H9 (cell line): ENCODE results near the gene MTCL1. TPM values are rescaled to one million over a fixed set of nuclear protein-coding genes. Genes with fewer than 3 reads are reported as not detected.

Experiments used
- DNase-seq: peaks from one replicate; pipeline ENCODE4 v3.0.0-alpha.2; 2017
- H2AFZ ChIP-seq: one replicate; pipeline ENCODE4 v1.6.1; 2013; ENCODE audit warnings: mild to moderate bottlenecking, low read length, control low read depth, moderate library complexity
- H2AK5ac ChIP-seq: 2 replicates; pipeline ENCODE4 v1.6.1; 2013; ENCODE audit warnings: low read length, control low read depth, mixed read lengths; ENCODE audit not compliant: insufficient read length
- H2BK120ac ChIP-seq: one replicate; pipeline ENCODE4 v1.6.1; 2013; ENCODE audit warnings: low read depth, mild to moderate bottlenecking, low read length, control low read depth, inconsistent platforms; ENCODE audit not compliant: poor library complexity, severe bottlenecking
- H2BK12ac ChIP-seq: 2 replicates; pipeline ENCODE4 v1.6.1; 2013; ENCODE audit warnings: low read length, control low read depth, mixed read lengths, low read depth; ENCODE audit not compliant: insufficient read length
- H2BK15ac ChIP-seq: 2 replicates; pipeline ENCODE4 v1.6.1; 2013; ENCODE audit warnings: low read depth, low read length, control low read depth
- H2BK20ac ChIP-seq: one replicate; pipeline ENCODE4 v1.6.1; 2013; ENCODE audit warnings: low read depth, mild to moderate bottlenecking, low read length, control low read depth, inconsistent platforms; ENCODE audit not compliant: poor library complexity, severe bottlenecking
- H2BK5ac ChIP-seq: 2 replicates; pipeline ENCODE4 v1.6.1; 2013; ENCODE audit warnings: low read length, control low read depth, mixed read lengths; ENCODE audit not compliant: insufficient read length
- H3K14ac ChIP-seq: 2 replicates; pipeline ENCODE4 v1.6.1; 2013; ENCODE audit warnings: low read length, control low read depth; ENCODE audit not compliant: insufficient read depth
- H3K18ac ChIP-seq: 2 replicates; pipeline ENCODE4 v1.6.1; 2013; ENCODE audit warnings: low read depth, mild to moderate bottlenecking, mixed read lengths, low read length, control low read depth; ENCODE audit not compliant: insufficient read length
- H3K23ac ChIP-seq: 2 replicates; pipeline ENCODE4 v1.6.1; 2013; ENCODE audit warnings: low read length, control low read depth, mixed read lengths, low read depth; ENCODE audit not compliant: insufficient read length
- H3K23me2 ChIP-seq: 2 replicates; pipeline ENCODE4 v1.6.1; 2013; ENCODE audit warnings: low read depth, mild to moderate bottlenecking, mixed read lengths, low read length, control low read depth; ENCODE audit not compliant: insufficient read length, poor library complexity, severe bottlenecking
- H3K27ac ChIP-seq: 2 replicates; pipeline ENCODE4 v1.5.1; 2013; ENCODE audit warnings: low read length, control low read depth, mixed read lengths, low read depth; ENCODE audit not compliant: insufficient read length
- H3K27me3 ChIP-seq: 2 replicates; pipeline ENCODE4 v1.6.1; 2013; ENCODE audit warnings: low read length, control low read depth, inconsistent platforms; ENCODE audit not compliant: insufficient read depth
- H3K4ac ChIP-seq: 2 replicates; pipeline ENCODE4 v1.6.1; 2013; ENCODE audit warnings: low read depth, mild to moderate bottlenecking, control low read depth, inconsistent platforms, low read length, moderate library complexity
- H3K4me1 ChIP-seq: 2 replicates; pipeline ENCODE4 v1.6.1; 2013; ENCODE audit warnings: low read length, control low read depth, inconsistent platforms; ENCODE audit not compliant: insufficient read depth
- H3K4me2 ChIP-seq: 2 replicates; pipeline ENCODE4 v1.6.1; 2013; ENCODE audit warnings: low read length, control low read depth, mixed read lengths; ENCODE audit not compliant: insufficient read length, insufficient read depth
- H3K56ac ChIP-seq: 2 replicates; pipeline ENCODE4 v1.6.1; 2013; ENCODE audit warnings: low read depth, mild to moderate bottlenecking, mixed read lengths, low read length, control low read depth; ENCODE audit not compliant: insufficient read length
- H3K79me1 ChIP-seq: 2 replicates; pipeline ENCODE4 v1.6.1; 2013; ENCODE audit warnings: low read depth, mild to moderate bottlenecking, moderate library complexity, low read length, control low read depth, inconsistent platforms; ENCODE audit not compliant: insufficient read depth, poor library complexity, severe bottlenecking
- H3K79me2 ChIP-seq: 2 replicates; pipeline ENCODE4 v1.6.1; 2013; ENCODE audit warnings: low read length, control low read depth, inconsistent platforms; ENCODE audit not compliant: insufficient read depth
- H3K9ac ChIP-seq: 2 replicates; pipeline ENCODE4 v1.6.1; 2013; ENCODE audit warnings: low read length, control low read depth, mixed read lengths; ENCODE audit not compliant: insufficient read length; ENCODE audit errors: extremely low read depth
- H3K9me3 ChIP-seq: one replicate; pipeline ENCODE4 v1.6.1; 2013; ENCODE audit warnings: low read depth, low read length, inconsistent platforms; ENCODE audit not compliant: control insufficient read depth
- H3T11ph ChIP-seq: one replicate; pipeline ENCODE4 v1.6.1; 2013; ENCODE audit warnings: mild to moderate bottlenecking, low read length, control low read depth, inconsistent platforms
- H4K20me1 ChIP-seq: one replicate; pipeline ENCODE4 v1.6.1; 2013; ENCODE audit not compliant: control insufficient read depth, insufficient read length, insufficient read depth
- H4K5ac ChIP-seq: 2 replicates; pipeline ENCODE4 v1.6.1; 2013; ENCODE audit warnings: low read depth, mild to moderate bottlenecking, mixed read lengths, low read length, control low read depth; ENCODE audit not compliant: insufficient read length
- H4K8ac ChIP-seq: replicated peaks from 2 replicates; pipeline ENCODE4 v1.6.1; 2013; ENCODE audit warnings: low read length, control low read depth, mixed read lengths, low read depth; ENCODE audit not compliant: insufficient read length
- H4K91ac ChIP-seq: 2 replicates; pipeline ENCODE4 v1.6.1; 2013; ENCODE audit warnings: low read depth, mild to moderate bottlenecking, moderate library complexity, mixed read lengths, low read length, control low read depth; ENCODE audit not compliant: insufficient read length
- H3K27ac Mint-ChIP-seq, 3 experiments: 2 replicates in 2 of 3; 3 replicates in 1 of 3; pipeline ENCODE4 v1.8.0; 2020 to 2021; ENCODE audit warnings: mixed read lengths in 3 of 3, mild to moderate bottlenecking in 1 of 3, moderate library complexity in 1 of 3
- H3K27me3 Mint-ChIP-seq: 2 replicates; pipeline ENCODE4 v1.8.0; 2021; ENCODE audit warnings: low read depth, mild to moderate bottlenecking, moderate library complexity, mixed read lengths
- H3K36me3 Mint-ChIP-seq, 3 experiments: 2 replicates in 2 of 3; 3 replicates in 1 of 3; pipeline ENCODE4 v1.8.0; 2020 to 2021; ENCODE audit warnings: low read depth in 3 of 3, mixed read lengths in 3 of 3; ENCODE audit not compliant: insufficient read depth in 1 of 3
- H3K4me1 Mint-ChIP-seq, 2 experiments: 2 replicates each; pipeline ENCODE4 v1.8.0; 2020; ENCODE audit warnings: mixed read lengths in 2 of 2
- H3K4me3 Mint-ChIP-seq, 2 experiments: 2 replicates in 1 of 2; 3 replicates in 1 of 2; pipeline ENCODE4 v1.8.0; 2020 to 2021; ENCODE audit warnings: mild to moderate bottlenecking in 2 of 2, mixed read lengths in 2 of 2, moderate library complexity in 1 of 2
- H3K9me3 Mint-ChIP-seq, 2 experiments: 2 replicates in 1 of 2; 3 replicates in 1 of 2; pipeline ENCODE4 v1.8.0; 2020; ENCODE audit warnings: mild to moderate bottlenecking in 2 of 2, mixed read lengths in 2 of 2, moderate library complexity in 1 of 2
- WGBS: extraction: QIAGEN DNeasy Blood & Tissue Kit; methylation state at CpG from one replicate; pipeline ENCODE4 v1.1.7; 2013; ENCODE audit warnings: missing lambda C conversion rate, low lambda C conversion rate, mixed read lengths; ENCODE audit not compliant: insufficient read length; ENCODE audit errors: extremely low coverage; 5-methylcytosine and 5-hydroxymethylcytosine counted together
- total RNA-seq: library from RNA; stranded (reverse); gene quantifications from 2 replicates; pipeline ENCODE4 v1.2.1, GENCODE V29; 2021
- TF ChIP-seq, protein P1 (sequence below): fragments of 200-600 bp; sonication (generic); conservative IDR thresholded peaks from 3 replicates; pipeline ENCODE4 v1.8.0; 2021; ENCODE audit warnings: antibody characterized with exemption, mild to moderate bottlenecking

Gene MTCL1
- total RNA-seq, 1 experiment from 2014 or later, result 50.7 TPM

GRCh38 chr18:8816220-8816619 lies 110.9 kb downstream of the MTCL1 start:
- Mint-ChIP-seq H3K9me3 (no peaks in the 10 kb centered on the region), H3K27me3 (no peaks in the 10 kb centered on the region)
- no peaks in the 10 kb centered on the region for H3K9me3 ChIP-seq

More at GRCh38 chr18:8816220-8816619, 110.9 kb downstream of the MTCL1 start:
- Histone ChIP-seq H4K20me1 (no peaks in the 10 kb centered on the region), H3K79me1 (no peaks in the 10 kb centered on the region), H3K79me2 (no peaks in the 10 kb centered on the region), H3K23me2 (no peaks in the 10 kb centered on the region), H2BK12ac (no peak overlapping the region), H3K14ac (no peak overlapping the region), H3K4ac (no peak overlapping the region), H2BK15ac (no peak overlapping the region), H3K27ac (no peak overlapping the region), H4K91ac (no peak overlapping the region), H3K27me3 (no peaks in the 10 kb centered on the region), H3K23ac (no peak overlapping the region), H2BK120ac (no peak overlapping the region), H3T11ph (no peak overlapping the region), H3K4me1 (no peaks in the 10 kb centered on the region), H2BK20ac (no peak overlapping the region), H2AK5ac (no peak overlapping the region), H2AFZ (no peak overlapping the region), H4K8ac (no peak overlapping the region), H2BK5ac (no peak overlapping the region), H3K56ac (no peak overlapping the region), H3K18ac (no peak overlapping the region), H3K4me2 (no peak overlapping the region), H3K9ac (no peak overlapping the region), H4K5ac (no peak overlapping the region)
- WGBS, result no CpG with 5 or more reads among the region's 3 CpGs
- Mint-ChIP-seq H3K4me3 (no peak overlapping the region), H3K4me1 (peaks cover 0 to 6% of the 10 kb centered on the region in 2 experiments; a peak in 3 of 4 replicates), H3K36me3 (peaks cover 38 to 75% (median 73%) of the 10 kb centered on the region in 3 experiments; a peak in 6 of 7 replicates), H3K27ac (no peak overlapping the region)
- TF ChIP-seq, protein P1, sequence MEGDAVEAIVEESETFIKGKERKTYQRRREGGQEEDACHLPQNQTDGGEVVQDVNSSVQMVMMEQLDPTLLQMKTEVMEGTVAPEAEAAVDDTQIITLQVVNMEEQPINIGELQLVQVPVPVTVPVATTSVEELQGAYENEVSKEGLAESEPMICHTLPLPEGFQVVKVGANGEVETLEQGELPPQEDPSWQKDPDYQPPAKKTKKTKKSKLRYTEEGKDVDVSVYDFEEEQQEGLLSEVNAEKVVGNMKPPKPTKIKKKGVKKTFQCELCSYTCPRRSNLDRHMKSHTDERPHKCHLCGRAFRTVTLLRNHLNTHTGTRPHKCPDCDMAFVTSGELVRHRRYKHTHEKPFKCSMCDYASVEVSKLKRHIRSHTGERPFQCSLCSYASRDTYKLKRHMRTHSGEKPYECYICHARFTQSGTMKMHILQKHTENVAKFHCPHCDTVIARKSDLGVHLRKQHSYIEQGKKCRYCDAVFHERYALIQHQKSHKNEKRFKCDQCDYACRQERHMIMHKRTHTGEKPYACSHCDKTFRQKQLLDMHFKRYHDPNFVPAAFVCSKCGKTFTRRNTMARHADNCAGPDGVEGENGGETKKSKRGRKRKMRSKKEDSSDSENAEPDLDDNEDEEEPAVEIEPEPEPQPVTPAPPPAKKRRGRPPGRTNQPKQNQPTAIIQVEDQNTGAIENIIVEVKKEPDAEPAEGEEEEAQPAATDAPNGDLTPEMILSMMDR, result no peak
- DNase-seq, result no peak
